HEK293 (cell line): ENCODE data around the gene ANGPTL2.

ENCODE experiments used
- CTCF ChIA-PET: fragments of 350-600 bp; formaldehyde crosslinking; extraction: SDS; loops from one replicate; lab custom pipeline; 2021; ENCODE audit warnings: antibody characterized with exemption; lab: Yijun Ruan, JAX
- POLR2A ChIA-PET: fragments of 300-600 bp; formaldehyde crosslinking; extraction: SDS; loops from one replicate; lab custom pipeline; 2020; ENCODE audit warnings: antibody characterized with exemption, inconsistent platforms; lab: Yijun Ruan, JAX
- H3K27ac ChIP-seq: fragments of 200-500 bp; sonication (Bioruptor generic); 2 replicates; pipeline ENCODE4 v1.5.1; 2014; ENCODE audit warnings: low read depth, low read length, control low read depth, inconsistent platforms; ENCODE audit errors: extremely low read depth
- H3K36me3 ChIP-seq, 2 experiments: fragments of 200-500 bp in 1 of 2; sonication (Bioruptor generic) in 1 of 2; 1 replicate in 1 of 2; 2 replicates in 1 of 2; pipeline ENCODE4 v1.5.1; 2014 to 2017; ENCODE audit warnings: inconsistent platforms in 2 of 2, low read length in 2 of 2; ENCODE audit not compliant: control insufficient read depth in 2 of 2, insufficient read depth in 1 of 2
- H3K4me1 ChIP-seq: fragments of 200-500 bp; sonication (Bioruptor generic); 2 replicates; pipeline ENCODE4 v1.5.1; 2014; ENCODE audit warnings: mild to moderate bottlenecking, low read length, inconsistent platforms; ENCODE audit not compliant: control insufficient read depth, insufficient read depth
- H3K4me3 ChIP-seq: 2 replicates; pipeline ENCODE4 v1.5.1; 2011; ENCODE audit warnings: low read depth, mild to moderate bottlenecking, control low read depth, low read length, moderate library complexity
- H3K9me3 ChIP-seq: fragments of 200-500 bp; sonication (Bioruptor generic); 2 replicates; pipeline ENCODE4 v1.5.1; 2014; ENCODE audit warnings: low read depth, low read length, inconsistent platforms; ENCODE audit not compliant: control insufficient read depth, insufficient read depth
- INSM2 ChIP-seq: fragments of 450-650 bp; formaldehyde crosslinking; IDR thresholded peaks from 2 replicates; pipeline ENCODE4 v1.5.1; 2016; ENCODE audit warnings: missing biosample characterization, missing genetic modification characterization
- PRDM10 ChIP-seq: fragments of 450-650 bp; formaldehyde crosslinking; IDR thresholded peaks from 2 replicates; pipeline ENCODE4 v1.5.1; 2016; ENCODE audit warnings: missing biosample characterization, missing genetic modification characterization
- SCRT2 ChIP-seq: fragments of 450-650 bp; formaldehyde crosslinking; IDR thresholded peaks from 2 replicates; pipeline ENCODE4 v1.5.1; 2016; ENCODE audit warnings: missing biosample characterization, missing genetic modification characterization
- SP3 ChIP-seq: fragments of 450-650 bp; formaldehyde crosslinking; IDR thresholded peaks from 2 replicates; pipeline ENCODE4 v1.5.1; 2016; ENCODE audit warnings: missing biosample characterization, missing genetic modification characterization
- ZBTB20 ChIP-seq: fragments of 450-650 bp; formaldehyde crosslinking; IDR thresholded peaks from 2 replicates; pipeline ENCODE4 v1.5.1; 2016; ENCODE audit warnings: missing biosample characterization, missing genetic modification characterization
- ZFHX2 ChIP-seq: fragments of 450-650 bp; formaldehyde crosslinking; conservative IDR thresholded peaks from 2 replicates; pipeline ENCODE4 v1.5.1; 2016; ENCODE audit warnings: missing biosample characterization, missing genetic modification characterization
- ZNF121 ChIP-seq: fragments of 450-650 bp; formaldehyde crosslinking; IDR thresholded peaks from 2 replicates; pipeline ENCODE4 v1.5.1; 2016; ENCODE audit warnings: missing biosample characterization, missing genetic modification characterization
- ZNF140 ChIP-seq: fragments of 450-650 bp; formaldehyde crosslinking; IDR thresholded peaks from 2 replicates; pipeline ENCODE4 v1.5.1; 2016; ENCODE audit warnings: missing biosample characterization, missing genetic modification characterization
- ZNF174 ChIP-seq: fragments of 450-650 bp; formaldehyde crosslinking; IDR thresholded peaks from 2 replicates; pipeline ENCODE4 v1.5.0; 2017; ENCODE audit warnings: missing biosample characterization, mild to moderate bottlenecking, missing genetic modification characterization
- ZNF202 ChIP-seq: fragments of 450-650 bp; formaldehyde crosslinking; IDR thresholded peaks from 2 replicates; pipeline ENCODE4 v1.5.1; 2016; ENCODE audit warnings: missing biosample characterization, missing genetic modification characterization, borderline replicate concordance
- ZNF239 ChIP-seq: fragments of 450-650 bp; formaldehyde crosslinking; IDR thresholded peaks from 2 replicates; pipeline ENCODE4 v1.5.1; 2016; ENCODE audit warnings: missing biosample characterization, missing genetic modification characterization
- ZNF324 ChIP-seq: fragments of 450-650 bp; formaldehyde crosslinking; IDR thresholded peaks from 2 replicates; pipeline ENCODE4 v1.5.1; 2016; ENCODE audit warnings: missing biosample characterization, missing genetic modification characterization
- ZNF433 ChIP-seq: fragments of 450-650 bp; formaldehyde crosslinking; IDR thresholded peaks from 2 replicates; pipeline ENCODE4 v1.5.1; 2016; ENCODE audit warnings: missing biosample characterization, missing genetic modification characterization, low read depth
- ZNF513 ChIP-seq: fragments of 450-650 bp; IDR thresholded peaks from 2 replicates; pipeline ENCODE4 v1.5.1; 2018; ENCODE audit warnings: missing biosample characterization, missing genetic modification characterization
- ZNF558 ChIP-seq: fragments of 450-650 bp; formaldehyde crosslinking; IDR thresholded peaks from 2 replicates; pipeline ENCODE4 v1.5.1; 2016; ENCODE audit warnings: missing biosample characterization, missing genetic modification characterization
- ZNF785 ChIP-seq: fragments of 450-650 bp; formaldehyde crosslinking; IDR thresholded peaks from 2 replicates; pipeline ENCODE4 v1.5.1; 2016; ENCODE audit warnings: missing biosample characterization, missing genetic modification characterization
- ZNF792 ChIP-seq: fragments of 450-650 bp; formaldehyde crosslinking; IDR thresholded peaks from 2 replicates; pipeline ENCODE4 v1.5.1; 2016; ENCODE audit warnings: missing biosample characterization, missing genetic modification characterization
- ZNF830 ChIP-seq: fragments of 450-650 bp; IDR thresholded peaks from 2 replicates; pipeline ENCODE4 v1.5.0; 2018; ENCODE audit warnings: missing biosample characterization, missing genetic modification characterization, low read depth, mild to moderate bottlenecking, moderate library complexity
- ZSCAN16 ChIP-seq: fragments of 450-650 bp; formaldehyde crosslinking; IDR thresholded peaks from 2 replicates; pipeline ENCODE4 v1.5.1; 2016; ENCODE audit warnings: missing biosample characterization, missing genetic modification characterization
- ZSCAN30 ChIP-seq: fragments of 450-650 bp; IDR thresholded peaks from 2 replicates; pipeline ENCODE4 v1.5.1; 2018; ENCODE audit warnings: missing biosample characterization, mild to moderate bottlenecking, missing genetic modification characterization, moderate library complexity
- ZXDB ChIP-seq: fragments of 450-650 bp; formaldehyde crosslinking; IDR thresholded peaks from 2 replicates; pipeline ENCODE4 v1.5.1; 2016; ENCODE audit warnings: missing biosample characterization, missing genetic modification characterization
- TF ChIP-seq, protein P1 (sequence below): fragments of 450-650 bp; formaldehyde crosslinking; IDR thresholded peaks from 2 replicates; pipeline ENCODE4 v1.5.1; 2016; ENCODE audit warnings: missing biosample characterization, missing genetic modification characterization
- TF ChIP-seq, protein P2 (sequence below): fragments of 450-650 bp; formaldehyde crosslinking; IDR thresholded peaks from 2 replicates; pipeline ENCODE4 v1.5.1; 2017; ENCODE audit warnings: missing biosample characterization, missing genetic modification characterization
- TF ChIP-seq, protein P3 (sequence below): fragments of 450-650 bp; formaldehyde crosslinking; IDR thresholded peaks from 2 replicates; pipeline ENCODE4 v1.5.1; 2016; ENCODE audit warnings: missing biosample characterization, missing genetic modification characterization

ANGPTL2 gene

GRCh38 chr9:127122176-127123063, at the start of gene ANGPTL2:
Gene ANGPTL2, minus strand, starts transcription at chr9:127122635. Its CDS starts 13,904 bp downstream, at chr9:127108731.
- H3K4me1 ChIP-seq = peaks cover 2% of the 10 kb centered on the region
- H3K4me3 ChIP-seq = peak within 1 kb of the TSS; percentile 26
- POLR2A ChIA-PET = no interaction called here
- no peaks in the 10 kb centered on the region for H3K9me3 ChIP-seq
- H3K27ac ChIP-seq = peak within 1 kb of the TSS; percentile 19; the same call in 1 of the 2 replicates
- CTCF ChIA-PET = interaction anchor here (0.6 to 1.3 kb wide), 7 partner anchors 16 to 1154 kb away, joined by 3 to 5 read pairs (median 3); partner anchors contain the start of gene SWI5
- no peaks in the 10 kb centered on the region for H3K36me3 ChIP-seq
- TF ChIP-seq ZNF830 (tag by site-specific recombination) = no peak
- no peak for TF ChIP-seq SCRT2 (tag by site-specific recombination)
- TF ChIP-seq ZNF121 (tag by site-specific recombination) = no peak
- TF ChIP-seq PRDM10 = peak; percentile 32; the same call in 1 of the 2 replicates
- no peak for TF ChIP-seq ZNF202 (tag by site-specific recombination)
- no peak for TF ChIP-seq ZNF558 (tag by site-specific recombination)
- no peak for TF ChIP-seq SP3 (tag by site-specific recombination)
- no peak; the same call in 1 of the 2 replicates for TF ChIP-seq ZFHX2 (tag by site-specific recombination)
- no peak for TF ChIP-seq ZSCAN30
- no peak for TF ChIP-seq ZXDB
- TF ChIP-seq ZNF174 = no peak
- TF ChIP-seq ZSCAN16 = no peak
- TF ChIP-seq ZNF433 (tag by site-specific recombination) = no peak
- TF ChIP-seq ZNF324 (tag by site-specific recombination) = no peak
- TF ChIP-seq ZNF785 = no peak
- no peak for TF ChIP-seq ZNF513 (tag by site-specific recombination)
- no peak for TF ChIP-seq ZNF792
- TF ChIP-seq, protein P1, sequence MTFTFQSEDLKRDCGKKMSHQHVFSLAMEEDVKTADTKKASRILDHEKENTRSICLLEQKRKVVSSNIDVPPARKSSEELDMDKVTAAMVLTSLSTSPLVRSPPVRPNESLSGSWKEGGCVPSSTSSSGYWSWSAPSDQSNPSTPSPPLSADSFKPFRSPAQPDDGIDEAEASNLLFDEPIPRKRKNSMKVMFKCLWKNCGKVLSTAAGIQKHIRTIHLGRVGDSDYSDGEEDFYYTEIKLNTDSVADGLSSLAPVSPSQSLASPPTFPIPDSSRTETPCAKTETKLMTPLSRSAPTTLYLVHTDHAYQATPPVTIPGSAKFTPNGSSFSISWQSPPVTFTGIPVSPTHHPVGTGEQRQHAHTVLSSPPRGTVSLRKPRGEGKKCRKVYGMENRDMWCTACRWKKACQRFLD (tag by site-specific recombination) = no peak
- TF ChIP-seq, protein P2, sequence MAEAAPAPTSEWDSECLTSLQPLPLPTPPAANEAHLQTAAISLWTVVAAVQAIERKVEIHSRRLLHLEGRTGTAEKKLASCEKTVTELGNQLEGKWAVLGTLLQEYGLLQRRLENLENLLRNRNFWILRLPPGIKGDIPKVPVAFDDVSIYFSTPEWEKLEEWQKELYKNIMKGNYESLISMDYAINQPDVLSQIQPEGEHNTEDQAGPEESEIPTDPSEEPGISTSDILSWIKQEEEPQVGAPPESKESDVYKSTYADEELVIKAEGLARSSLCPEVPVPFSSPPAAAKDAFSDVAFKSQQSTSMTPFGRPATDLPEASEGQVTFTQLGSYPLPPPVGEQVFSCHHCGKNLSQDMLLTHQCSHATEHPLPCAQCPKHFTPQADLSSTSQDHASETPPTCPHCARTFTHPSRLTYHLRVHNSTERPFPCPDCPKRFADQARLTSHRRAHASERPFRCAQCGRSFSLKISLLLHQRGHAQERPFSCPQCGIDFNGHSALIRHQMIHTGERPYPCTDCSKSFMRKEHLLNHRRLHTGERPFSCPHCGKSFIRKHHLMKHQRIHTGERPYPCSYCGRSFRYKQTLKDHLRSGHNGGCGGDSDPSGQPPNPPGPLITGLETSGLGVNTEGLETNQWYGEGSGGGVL (tag by site-specific recombination) = peak; percentile 38; the same call in 1 of the 2 replicates
- no peak for TF ChIP-seq ZNF140 (tag by site-specific recombination)
- no peak for TF ChIP-seq INSM2 (tag by site-specific recombination)
- no peak for TF ChIP-seq ZNF239 (tag by site-specific recombination)
- TF ChIP-seq ZBTB20 (tag by site-specific recombination) = peak; percentile 53; the same call in 1 of the 2 replicates
- TF ChIP-seq, protein P3, sequence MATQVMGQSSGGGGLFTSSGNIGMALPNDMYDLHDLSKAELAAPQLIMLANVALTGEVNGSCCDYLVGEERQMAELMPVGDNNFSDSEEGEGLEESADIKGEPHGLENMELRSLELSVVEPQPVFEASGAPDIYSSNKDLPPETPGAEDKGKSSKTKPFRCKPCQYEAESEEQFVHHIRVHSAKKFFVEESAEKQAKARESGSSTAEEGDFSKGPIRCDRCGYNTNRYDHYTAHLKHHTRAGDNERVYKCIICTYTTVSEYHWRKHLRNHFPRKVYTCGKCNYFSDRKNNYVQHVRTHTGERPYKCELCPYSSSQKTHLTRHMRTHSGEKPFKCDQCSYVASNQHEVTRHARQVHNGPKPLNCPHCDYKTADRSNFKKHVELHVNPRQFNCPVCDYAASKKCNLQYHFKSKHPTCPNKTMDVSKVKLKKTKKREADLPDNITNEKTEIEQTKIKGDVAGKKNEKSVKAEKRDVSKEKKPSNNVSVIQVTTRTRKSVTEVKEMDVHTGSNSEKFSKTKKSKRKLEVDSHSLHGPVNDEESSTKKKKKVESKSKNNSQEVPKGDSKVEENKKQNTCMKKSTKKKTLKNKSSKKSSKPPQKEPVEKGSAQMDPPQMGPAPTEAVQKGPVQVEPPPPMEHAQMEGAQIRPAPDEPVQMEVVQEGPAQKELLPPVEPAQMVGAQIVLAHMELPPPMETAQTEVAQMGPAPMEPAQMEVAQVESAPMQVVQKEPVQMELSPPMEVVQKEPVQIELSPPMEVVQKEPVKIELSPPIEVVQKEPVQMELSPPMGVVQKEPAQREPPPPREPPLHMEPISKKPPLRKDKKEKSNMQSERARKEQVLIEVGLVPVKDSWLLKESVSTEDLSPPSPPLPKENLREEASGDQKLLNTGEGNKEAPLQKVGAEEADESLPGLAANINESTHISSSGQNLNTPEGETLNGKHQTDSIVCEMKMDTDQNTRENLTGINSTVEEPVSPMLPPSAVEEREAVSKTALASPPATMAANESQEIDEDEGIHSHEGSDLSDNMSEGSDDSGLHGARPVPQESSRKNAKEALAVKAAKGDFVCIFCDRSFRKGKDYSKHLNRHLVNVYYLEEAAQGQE = no peak
